GM19193 (cell line): Measurements from ENCODE around the gene SLC9B2.
A peak's percentile ranks its signal among the peaks of the same experiment; 100 is the strongest.

Experiments
- POLR2A ChIP-seq: IDR thresholded peaks from 4 replicates; pipeline ENCODE4 v1.6.1; 2011; ENCODE audit not compliant: insufficient read depth, insufficient read length; ENCODE audit errors: extremely low read depth

SLC9B2 gene, protein sequence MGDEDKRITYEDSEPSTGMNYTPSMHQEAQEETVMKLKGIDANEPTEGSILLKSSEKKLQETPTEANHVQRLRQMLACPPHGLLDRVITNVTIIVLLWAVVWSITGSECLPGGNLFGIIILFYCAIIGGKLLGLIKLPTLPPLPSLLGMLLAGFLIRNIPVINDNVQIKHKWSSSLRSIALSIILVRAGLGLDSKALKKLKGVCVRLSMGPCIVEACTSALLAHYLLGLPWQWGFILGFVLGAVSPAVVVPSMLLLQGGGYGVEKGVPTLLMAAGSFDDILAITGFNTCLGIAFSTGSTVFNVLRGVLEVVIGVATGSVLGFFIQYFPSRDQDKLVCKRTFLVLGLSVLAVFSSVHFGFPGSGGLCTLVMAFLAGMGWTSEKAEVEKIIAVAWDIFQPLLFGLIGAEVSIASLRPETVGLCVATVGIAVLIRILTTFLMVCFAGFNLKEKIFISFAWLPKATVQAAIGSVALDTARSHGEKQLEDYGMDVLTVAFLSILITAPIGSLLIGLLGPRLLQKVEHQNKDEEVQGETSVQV

DNA sequence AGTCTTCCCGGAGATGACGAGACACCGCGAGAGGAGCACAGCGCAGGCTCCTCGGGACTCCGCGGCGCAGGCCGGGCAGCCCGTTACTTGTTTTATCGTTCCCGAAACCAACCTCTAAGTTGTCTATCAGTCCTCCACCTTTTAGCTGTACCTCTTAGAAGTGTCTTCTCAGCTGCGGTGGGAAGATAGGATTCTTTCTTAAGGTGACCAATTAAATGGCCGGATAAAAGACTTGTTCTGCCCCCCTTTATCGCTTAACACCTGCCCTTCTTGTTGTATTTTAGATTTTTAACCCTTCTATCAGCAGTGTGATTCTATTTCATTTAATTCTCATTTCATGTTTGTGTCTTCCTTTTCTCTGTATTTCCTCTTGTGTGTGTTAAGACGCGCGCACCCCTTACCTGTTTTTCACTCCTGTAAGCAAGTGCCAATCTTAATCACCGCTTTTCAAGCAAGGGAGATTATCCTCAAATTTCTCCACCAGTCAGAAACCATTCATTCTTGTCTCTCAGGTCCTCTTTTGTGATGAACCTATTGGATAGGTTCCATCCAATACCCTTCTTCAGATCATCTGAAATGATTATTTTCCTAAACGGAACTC lies at the start of gene SLC9B2:
Gene SLC9B2 (minus strand): TSS at position 15 of the 601 bp plus-strand sequence. CDS start 9,211 bp downstream, outside the sequence.
- peak; percentile 58 for TF ChIP-seq POLR2A

- TF ChIP-seq POLR2A, result no peak
Measured at GRCh38 chr4:103126126-103126525, 49.6 kb upstream of the SLC9B2 start.

DNA sequence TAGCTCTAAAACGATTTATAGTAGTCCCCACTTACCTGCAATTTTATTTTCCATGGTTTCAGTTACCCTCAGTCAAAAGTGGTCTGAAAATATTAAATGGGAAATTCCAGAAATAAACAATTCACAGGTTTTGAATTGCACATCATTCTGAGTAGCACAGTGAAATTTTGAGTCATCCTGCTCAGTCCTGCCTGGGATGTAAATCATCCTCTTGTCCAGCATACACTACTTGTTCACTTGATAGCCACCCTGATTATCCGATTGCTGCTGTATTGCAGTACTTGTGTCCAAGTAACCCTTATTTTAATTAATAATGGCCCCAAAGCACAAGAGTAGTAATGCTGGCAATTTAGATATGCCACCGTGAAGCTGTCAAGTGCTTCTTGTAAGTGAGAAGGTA lies 46.6 kb upstream of the SLC9B2 start:
- no peak for TF ChIP-seq POLR2A

DNA sequence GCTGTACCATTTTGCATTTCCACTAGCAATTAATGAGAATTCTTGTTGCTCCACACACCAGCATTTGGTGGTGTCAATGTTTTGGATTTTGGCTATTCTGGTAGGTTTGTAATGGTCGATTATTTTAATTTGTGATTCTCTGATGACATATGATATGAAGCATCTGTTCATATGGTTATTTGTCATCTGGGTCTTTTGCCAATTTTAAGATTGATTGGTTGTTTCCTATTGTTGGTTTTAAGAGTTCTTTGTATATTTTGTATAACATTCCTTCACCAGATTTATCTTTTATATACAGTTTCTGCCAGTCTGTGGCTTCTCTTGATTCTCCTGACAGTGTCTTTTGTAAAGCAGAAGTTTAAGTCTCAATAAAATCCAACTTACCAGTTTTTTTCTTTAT lies 41.6 kb upstream of the SLC9B2 start:
- TF ChIP-seq POLR2A, result no peak

- no peak for TF ChIP-seq POLR2A
Measured at GRCh38 chr4:103111598-103111997, 35.0 kb upstream of the SLC9B2 start.

DNA sequence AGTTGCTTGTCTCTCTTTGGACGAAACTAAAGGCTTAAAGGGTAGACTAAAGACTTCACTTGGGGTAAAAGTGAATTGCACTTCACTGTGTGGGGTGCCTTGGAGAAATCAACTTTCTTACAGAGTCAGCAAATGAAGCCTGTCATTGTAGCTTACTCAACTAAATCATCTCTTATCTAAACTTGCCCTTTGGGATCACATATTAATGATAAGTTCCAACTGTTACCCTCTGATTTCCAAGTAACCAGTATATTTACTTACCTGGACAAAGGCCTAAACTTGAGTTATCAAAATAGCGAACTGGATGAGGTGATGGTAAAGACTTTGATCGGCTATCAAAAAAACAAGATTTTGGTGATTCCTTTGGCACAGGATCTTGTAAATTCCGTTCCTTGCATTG lies 32.0 kb upstream of the SLC9B2 start:
- TF ChIP-seq POLR2A, result no peak

GRCh38 chr4:103105558-103106356 lies 29.2 kb upstream of the SLC9B2 start:
- TF ChIP-seq POLR2A, result no peak

DNA sequence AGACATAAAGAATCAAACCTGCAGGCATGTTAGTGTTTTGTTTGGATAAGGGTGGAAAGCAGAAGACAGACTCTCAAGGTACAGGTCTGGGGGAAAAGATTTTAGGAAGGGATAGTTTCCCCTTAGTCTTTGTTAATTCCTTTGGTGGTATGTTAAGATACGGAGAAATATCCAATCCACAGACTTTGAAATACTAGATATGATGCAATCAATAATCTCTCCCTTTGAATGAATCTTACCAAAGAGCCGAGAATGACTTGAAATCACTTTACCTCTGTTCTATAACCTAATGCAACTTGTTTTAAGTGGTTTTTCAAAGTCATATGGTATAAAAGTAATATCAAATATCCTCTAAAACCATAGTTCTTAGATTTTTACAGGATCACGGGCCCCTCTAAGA lies 28.3 kb upstream of the SLC9B2 start:
- no peak for TF ChIP-seq POLR2A

GRCh38 chr4:103100691-103101090 lies 24.1 kb upstream of the SLC9B2 start:
- no peak for TF ChIP-seq POLR2A

DNA sequence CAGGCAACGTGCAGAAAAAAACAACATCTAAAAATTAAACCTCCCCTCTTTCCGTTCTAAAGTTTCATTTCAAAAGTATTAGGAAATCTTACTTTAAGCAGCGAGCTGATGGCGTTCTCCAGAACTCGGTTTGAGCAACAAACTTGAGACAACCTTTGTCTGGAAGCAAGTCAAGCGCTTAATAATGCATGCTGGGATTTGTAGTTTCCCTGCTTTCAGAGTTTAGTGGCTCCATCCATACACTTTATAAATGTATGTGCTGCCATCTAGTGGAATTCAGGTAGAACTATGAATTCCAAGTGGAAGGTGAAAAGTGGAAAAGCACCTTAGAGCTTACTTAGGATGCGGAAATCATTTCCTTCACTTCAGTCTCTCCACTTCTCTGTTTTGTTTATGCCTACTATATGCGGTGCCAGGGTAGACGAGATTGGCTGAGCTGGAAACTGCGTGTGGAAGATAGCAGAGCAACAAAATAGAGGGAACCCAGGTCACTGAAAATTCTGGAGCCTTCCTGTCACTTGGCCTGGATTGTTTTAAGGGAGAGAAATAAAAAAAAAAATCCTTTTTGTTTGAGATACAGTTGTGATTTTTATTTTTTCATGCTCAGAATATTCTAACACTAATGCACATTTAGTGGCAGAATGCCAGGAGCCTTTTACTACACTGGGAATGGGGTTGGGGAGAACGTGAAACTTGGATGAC lies 23.3 kb upstream of the SLC9B2 start, which contains the start of gene BDH2:
Gene BDH2 (minus strand): TSS at position 144 of the 702 bp plus-strand sequence. CDS start 3,580 bp downstream, outside the sequence.
- no peak for TF ChIP-seq POLR2A

- no peak for TF ChIP-seq POLR2A
Measured at GRCh38 chr4:103098756-103099440, 22.3 kb upstream of the SLC9B2 start.

DNA sequence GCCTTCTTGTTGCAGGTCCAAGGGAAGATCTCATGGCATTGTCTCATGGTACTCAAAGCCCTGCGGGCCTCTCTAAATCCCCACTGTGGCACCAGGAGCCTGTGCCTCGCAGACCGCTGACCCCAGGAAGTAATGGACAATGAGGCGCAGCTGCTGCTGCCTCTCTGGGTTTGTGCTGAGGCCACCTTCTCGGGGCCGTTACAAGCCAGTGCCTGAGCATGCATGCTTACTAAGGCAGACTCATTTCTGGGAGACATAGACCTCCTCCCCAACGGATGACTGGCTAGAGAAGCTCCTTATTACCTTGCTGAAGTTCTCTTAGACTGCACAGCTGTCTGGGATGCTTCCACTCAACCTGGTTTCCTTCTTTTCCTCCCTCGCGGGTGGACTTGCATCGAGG lies 21.8 kb upstream of the SLC9B2 start:
- no peak for TF ChIP-seq POLR2A

DNA sequence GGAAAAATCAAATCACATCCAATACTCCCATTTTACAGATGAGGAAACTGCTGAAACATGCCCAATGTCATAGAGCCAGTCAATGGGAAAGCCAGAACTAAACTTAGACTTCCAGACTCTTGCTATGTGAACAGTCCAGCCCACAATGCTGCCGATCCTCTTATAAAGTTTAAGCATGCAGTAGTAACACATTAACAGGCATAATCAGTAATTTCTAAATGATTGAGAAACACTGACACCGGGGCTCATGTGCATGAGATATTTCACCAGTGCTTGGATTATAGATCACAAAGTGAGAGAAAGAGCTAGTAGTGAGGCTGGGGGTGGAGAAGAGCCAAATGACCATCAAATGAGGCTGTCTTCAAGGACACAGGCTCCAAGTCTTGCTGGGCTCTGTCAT lies 20.6 kb upstream of the SLC9B2 start:
- TF ChIP-seq POLR2A, result no peak

DNA sequence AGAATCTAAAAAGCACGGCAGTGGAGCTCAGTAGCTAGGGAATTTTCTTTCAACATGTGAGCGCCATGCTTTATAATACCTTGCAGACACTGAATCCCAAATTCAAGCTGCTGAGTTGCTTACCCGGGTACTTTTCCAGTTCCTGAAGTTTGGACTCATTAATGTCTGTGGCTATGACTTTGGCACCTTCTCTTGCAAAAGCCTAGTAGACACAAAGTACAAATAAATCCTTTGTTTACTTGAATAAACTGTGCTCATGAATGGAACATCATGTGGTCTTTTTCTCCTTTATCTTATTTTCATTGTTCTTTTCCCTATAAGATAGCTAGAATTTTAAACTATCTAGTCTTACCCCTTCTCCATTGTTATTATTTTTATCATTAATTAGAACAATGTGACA lies 18.5 kb upstream of the SLC9B2 start:
- TF ChIP-seq POLR2A, result no peak
